NCI-H2029 treated with DMSO at 0.1 percent for 48 hours (cell line): ENCODE results near the gene ATOH7.
"Not testable (repeated sequence)": the region's sequence is repeated elsewhere in the genome, so short reads cannot be mapped to it uniquely, and the experiment has no call there.

Experiments
- DNase-seq: peaks from one replicate; lab custom pipeline; 2025; lab: John Stamatoyannopoulos, UW

ATOH7 gene

GRCh38 chr10:68235581-68235980, 3.7 kb upstream of the ATOH7 start:
- no peak for DNase-seq

GRCh38 chr10:68235111-68235510, 3.2 kb upstream of the ATOH7 start:
- DNase-seq = no peak

- DNase-seq = no peak
Observed at GRCh38 chr10:68233046-68233445, 1.1 kb upstream of the ATOH7 start.

GRCh38 chr10:68231106-68231816, 652 bp downstream of the ATOH7 start:
- no peak for DNase-seq

GRCh38 chr10:68230268-68230667, 1.6 kb downstream of the ATOH7 start:
- no peak for DNase-seq

- no peak for DNase-seq
Observed at GRCh38 chr10:68224810-68225209, 7.1 kb downstream of the ATOH7 start.

GRCh38 chr10:68223535-68224165, 8.3 kb downstream of the ATOH7 start:
- DNase-seq = no peak

- DNase-seq = no peak
Observed at GRCh38 chr10:68222391-68222790, 9.5 kb downstream of the ATOH7 start.

GRCh38 chr10:68221196-68221595, 10.7 kb downstream of the ATOH7 start:
- no peak for DNase-seq

- DNase-seq = no peak
Observed at GRCh38 chr10:68218786-68219185, 13.1 kb downstream of the ATOH7 start.

GRCh38 chr10:68212721-68213352, 19.1 kb downstream of the ATOH7 start:
- DNase-seq = no peak

- no peak for DNase-seq
Observed at GRCh38 chr10:68211669-68212068, 20.2 kb downstream of the ATOH7 start.

GRCh38 chr10:68208424-68209042, 23.4 kb downstream of the ATOH7 start:
- DNase-seq = no peak

- DNase-seq = no peak
Observed at GRCh38 chr10:68202960-68203353, 29.0 kb downstream of the ATOH7 start.

- no peak for DNase-seq
Observed at GRCh38 chr10:68196701-68197100, 35.2 kb downstream of the ATOH7 start.

- not testable (repeated sequence) for DNase-seq
Observed at GRCh38 chr10:68195776-68196175, 36.1 kb downstream of the ATOH7 start.

GRCh38 chr10:68194290-68194689, 37.6 kb downstream of the ATOH7 start:
- DNase-seq = no peak

- DNase-seq = no peak
Observed at GRCh38 chr10:68192113-68192512, 39.8 kb downstream of the ATOH7 start.

GRCh38 chr10:68188835-68189234, 43.1 kb downstream of the ATOH7 start:
- DNase-seq = no peak

GRCh38 chr10:68185085-68185484, 46.8 kb downstream of the ATOH7 start:
- no peak for DNase-seq

- DNase-seq = no peak
Observed at GRCh38 chr10:68184546-68184945, 47.4 kb downstream of the ATOH7 start.
